ENCODE measurements around the gene DHRS2.
"Not testable (repeated sequence)": the region's sequence is repeated elsewhere in the genome, so short reads cannot be mapped to it uniquely, and the experiment has no call there.

DNA sequence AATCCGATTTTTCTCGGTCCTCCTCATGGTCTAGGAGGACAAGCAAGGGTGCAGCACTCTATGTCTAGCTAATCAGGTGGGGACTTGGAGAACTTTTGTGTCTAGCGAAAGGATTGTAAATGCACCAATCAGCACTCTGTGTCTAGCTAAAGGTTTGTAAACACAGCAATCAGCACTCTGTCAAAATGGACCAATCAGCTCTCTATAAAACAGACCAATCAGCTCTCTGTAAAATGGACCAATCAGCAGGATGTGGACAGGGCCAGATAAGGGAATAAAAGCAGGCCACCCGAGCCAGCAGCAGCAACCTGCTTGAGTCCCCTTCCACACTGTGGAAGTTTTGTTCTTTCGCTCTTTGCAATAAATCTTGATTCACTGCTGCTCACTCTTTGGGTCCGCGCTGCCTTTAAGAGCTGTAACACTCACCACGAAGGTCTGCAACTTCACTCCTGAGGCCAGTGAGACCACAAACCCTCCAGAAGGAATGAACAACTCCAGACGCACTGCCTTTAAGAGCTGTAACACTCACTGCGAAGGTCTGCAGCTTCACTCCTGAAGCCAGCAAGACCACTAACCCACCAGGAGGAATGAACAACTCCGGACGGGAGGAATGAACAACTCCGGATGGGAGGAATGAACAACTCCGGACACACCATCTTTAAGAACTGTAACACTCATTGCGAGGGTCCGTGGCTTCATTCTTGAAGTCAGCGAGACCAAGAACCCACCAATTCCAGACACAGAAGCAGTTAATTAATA, 1.7 kb downstream of the DHRS2 start:
- TF ChIP-seq, protein P1, sequence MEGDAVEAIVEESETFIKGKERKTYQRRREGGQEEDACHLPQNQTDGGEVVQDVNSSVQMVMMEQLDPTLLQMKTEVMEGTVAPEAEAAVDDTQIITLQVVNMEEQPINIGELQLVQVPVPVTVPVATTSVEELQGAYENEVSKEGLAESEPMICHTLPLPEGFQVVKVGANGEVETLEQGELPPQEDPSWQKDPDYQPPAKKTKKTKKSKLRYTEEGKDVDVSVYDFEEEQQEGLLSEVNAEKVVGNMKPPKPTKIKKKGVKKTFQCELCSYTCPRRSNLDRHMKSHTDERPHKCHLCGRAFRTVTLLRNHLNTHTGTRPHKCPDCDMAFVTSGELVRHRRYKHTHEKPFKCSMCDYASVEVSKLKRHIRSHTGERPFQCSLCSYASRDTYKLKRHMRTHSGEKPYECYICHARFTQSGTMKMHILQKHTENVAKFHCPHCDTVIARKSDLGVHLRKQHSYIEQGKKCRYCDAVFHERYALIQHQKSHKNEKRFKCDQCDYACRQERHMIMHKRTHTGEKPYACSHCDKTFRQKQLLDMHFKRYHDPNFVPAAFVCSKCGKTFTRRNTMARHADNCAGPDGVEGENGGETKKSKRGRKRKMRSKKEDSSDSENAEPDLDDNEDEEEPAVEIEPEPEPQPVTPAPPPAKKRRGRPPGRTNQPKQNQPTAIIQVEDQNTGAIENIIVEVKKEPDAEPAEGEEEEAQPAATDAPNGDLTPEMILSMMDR (IDR thresholded peaks at IDR 0.05) = not testable (repeated sequence)
- TF ChIP-seq POLR2A (IDR thresholded peaks at IDR 0.05) = not testable (repeated sequence)
